Neural crest cell (in vitro differentiated cells): ENCODE measurements around the gene FRK. TPM values are rescaled to one million over a fixed set of nuclear protein-coding genes. Genes with fewer than 3 reads are reported as not detected.

Experiments used
- DNase-seq: peaks from one replicate; pipeline ENCODE4 v3.0.0; 2021; ENCODE audit warnings: low read depth, mixed read lengths, low spot score
- H3K27ac Mint-ChIP-seq: one replicate; pipeline ENCODE4 v1.8.0; 2021; ENCODE audit warnings: mild to moderate bottlenecking, mixed read lengths; ENCODE audit not compliant: unreplicated experiment
- H3K27me3 Mint-ChIP-seq: 2 replicates; pipeline ENCODE4 v1.8.0; 2021; ENCODE audit warnings: low read depth, mild to moderate bottlenecking, mixed read lengths
- H3K36me3 Mint-ChIP-seq: 2 replicates; pipeline ENCODE4 v1.8.0; 2021; ENCODE audit warnings: low read depth, mild to moderate bottlenecking, mixed read lengths
- H3K4me1 Mint-ChIP-seq: 2 replicates; pipeline ENCODE4 v1.8.0; 2021; ENCODE audit warnings: mixed read lengths
- H3K4me3 Mint-ChIP-seq: one replicate; pipeline ENCODE4 v1.8.0; 2021; ENCODE audit warnings: mild to moderate bottlenecking, mixed read lengths
- H3K9me3 Mint-ChIP-seq: 2 replicates; pipeline ENCODE4 v1.8.0; 2021; ENCODE audit warnings: mixed read lengths
- CTCF ChIP-seq: fragments of 200-600 bp; sonication (generic); conservative IDR thresholded peaks from 2 replicates; pipeline ENCODE4 v1.5.0; 2021; ENCODE audit warnings: antibody characterized with exemption, mild to moderate bottlenecking
- total RNA-seq: library from RNA; stranded (reverse); gene quantifications from 2 replicates; pipeline ENCODE4 v1.2.1, GENCODE V29; 2021

FRK gene
- total RNA-seq, 1 donor from 2014 or later, result 0.12 TPM

GRCh38 chr6:115997990-115998585 lies 62.6 kb downstream of the FRK start:
- no peaks in the 10 kb centered on the region for H3K4me1 Mint-ChIP-seq
- H3K4me3 Mint-ChIP-seq, result no peak overlapping the region
- TF ChIP-seq CTCF, result no peak
- no peaks in the 10 kb centered on the region for H3K9me3 Mint-ChIP-seq
- no peak for DNase-seq
- H3K36me3 Mint-ChIP-seq, result no peaks in the 10 kb centered on the region
- no peaks in the 10 kb centered on the region for H3K27me3 Mint-ChIP-seq
- H3K27ac Mint-ChIP-seq, result no peak overlapping the region

- Mint-ChIP-seq H3K9me3 (peaks cover 6% of the 10 kb centered on the region), H3K4me3 (no peak overlapping the region), H3K27ac (no peak overlapping the region), H3K36me3 (no peaks in the 10 kb centered on the region), H3K4me1 (no peaks in the 10 kb centered on the region), H3K27me3 (no peaks in the 10 kb centered on the region)
- DNase-seq, result no peak
- TF ChIP-seq CTCF, result no peak
Measured at GRCh38 chr6:115986026-115986425, 74.7 kb downstream of the FRK start.

GRCh38 chr6:115984809-115985208 lies 75.9 kb downstream of the FRK start:
- Mint-ChIP-seq H3K27ac (no peak overlapping the region), H3K4me1 (no peaks in the 10 kb centered on the region), H3K36me3 (no peaks in the 10 kb centered on the region), H3K4me3 (no peak overlapping the region), H3K9me3 (peaks cover 2% of the 10 kb centered on the region), H3K27me3 (no peaks in the 10 kb centered on the region)
- no peak for DNase-seq
- no peak for TF ChIP-seq CTCF

GRCh38 chr6:115983998-115984397 lies 76.7 kb downstream of the FRK start:
- no peaks in the 10 kb centered on the region for H3K9me3 Mint-ChIP-seq
- no peaks in the 10 kb centered on the region for H3K27me3 Mint-ChIP-seq
- no peaks in the 10 kb centered on the region for H3K36me3 Mint-ChIP-seq
- H3K4me3 Mint-ChIP-seq, result no peak overlapping the region
- no peak for TF ChIP-seq CTCF
- no peak for DNase-seq
- H3K4me1 Mint-ChIP-seq, result no peaks in the 10 kb centered on the region
- H3K27ac Mint-ChIP-seq, result no peak overlapping the region

- no peak for TF ChIP-seq CTCF
- no peaks in the 10 kb centered on the region for H3K9me3 Mint-ChIP-seq
- H3K4me3 Mint-ChIP-seq, result no peak overlapping the region
- no peaks in the 10 kb centered on the region for H3K27me3 Mint-ChIP-seq
- H3K36me3 Mint-ChIP-seq, result no peaks in the 10 kb centered on the region
- H3K4me1 Mint-ChIP-seq, result no peaks in the 10 kb centered on the region
- no peak overlapping the region for H3K27ac Mint-ChIP-seq
- DNase-seq, result no peak
Measured at GRCh38 chr6:115982453-115982852, 78.2 kb downstream of the FRK start.
